ENCODE measurements around the gene ESAM.

Gene ESAM

DNA sequence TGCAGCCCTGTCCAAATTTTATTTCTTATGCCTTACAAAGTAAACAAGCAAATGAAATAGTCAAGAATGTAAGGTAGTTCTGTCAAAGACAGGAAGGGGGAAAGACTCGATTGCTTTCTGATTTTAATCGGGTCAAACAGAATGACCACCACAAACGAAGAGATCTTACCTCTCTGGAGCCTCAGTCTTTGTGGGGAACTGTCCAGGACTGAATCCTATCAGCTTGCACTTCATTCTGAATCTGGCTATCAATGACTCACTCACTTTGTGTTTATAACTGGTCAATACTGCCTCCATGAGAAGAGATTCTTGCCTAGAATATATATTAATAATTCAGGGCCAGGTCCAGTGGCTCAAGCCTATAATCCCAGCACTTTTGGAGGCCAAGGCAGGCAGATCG is 20.9 kb upstream of the ESAM start:
- Histone ChIP-seq H3K4me3 (replicated peaks; ENCODE audit: insufficient read depth, low read length) (no peak overlapping the region), H3K27ac (replicated peaks) (no peak overlapping the region), H3K27me3 (ENCODE audit: insufficient read depth, poor library complexity, severe bottlenecking) (no peaks in the 10 kb centered on the region)
- DNase-seq (ENCODE audit: low read depth in 1 of 2, low spot score in 1 of 2), result no peak
- no peak for TF ChIP-seq POLR2AphosphoS5 (IDR thresholded peaks at IDR 0.05; ENCODE audit: low read depth)
- no peak for TF ChIP-seq SPI1 (IDR thresholded peaks at IDR 0.05; ENCODE audit: borderline replicate concordance, low read depth)
- no peak for TF ChIP-seq REST (IDR thresholded peaks at IDR 0.05; ENCODE audit: insufficient replicate concordance, low read depth)
- TF ChIP-seq GABPA (IDR thresholded peaks at IDR 0.05; ENCODE audit: low read depth), result no peak
- TF ChIP-seq, protein P1, sequence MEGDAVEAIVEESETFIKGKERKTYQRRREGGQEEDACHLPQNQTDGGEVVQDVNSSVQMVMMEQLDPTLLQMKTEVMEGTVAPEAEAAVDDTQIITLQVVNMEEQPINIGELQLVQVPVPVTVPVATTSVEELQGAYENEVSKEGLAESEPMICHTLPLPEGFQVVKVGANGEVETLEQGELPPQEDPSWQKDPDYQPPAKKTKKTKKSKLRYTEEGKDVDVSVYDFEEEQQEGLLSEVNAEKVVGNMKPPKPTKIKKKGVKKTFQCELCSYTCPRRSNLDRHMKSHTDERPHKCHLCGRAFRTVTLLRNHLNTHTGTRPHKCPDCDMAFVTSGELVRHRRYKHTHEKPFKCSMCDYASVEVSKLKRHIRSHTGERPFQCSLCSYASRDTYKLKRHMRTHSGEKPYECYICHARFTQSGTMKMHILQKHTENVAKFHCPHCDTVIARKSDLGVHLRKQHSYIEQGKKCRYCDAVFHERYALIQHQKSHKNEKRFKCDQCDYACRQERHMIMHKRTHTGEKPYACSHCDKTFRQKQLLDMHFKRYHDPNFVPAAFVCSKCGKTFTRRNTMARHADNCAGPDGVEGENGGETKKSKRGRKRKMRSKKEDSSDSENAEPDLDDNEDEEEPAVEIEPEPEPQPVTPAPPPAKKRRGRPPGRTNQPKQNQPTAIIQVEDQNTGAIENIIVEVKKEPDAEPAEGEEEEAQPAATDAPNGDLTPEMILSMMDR (IDR thresholded peaks at IDR 0.05; ENCODE audit: insufficient read depth, low read length), result no peak

GRCh38 chr11:124779568-124779967 is 17.5 kb upstream of the ESAM start:
- Histone ChIP-seq H3K4me3 (replicated peaks; ENCODE audit: insufficient read depth, low read length) (no peak overlapping the region), H3K27ac (replicated peaks) (no peak overlapping the region), H3K27me3 (ENCODE audit: insufficient read depth, poor library complexity, severe bottlenecking) (no peaks in the 10 kb centered on the region)
- TF ChIP-seq POLR2AphosphoS5 (IDR thresholded peaks at IDR 0.05; ENCODE audit: low read depth) (no peak), SPI1 (IDR thresholded peaks at IDR 0.05; ENCODE audit: borderline replicate concordance, low read depth) (no peak), GABPA (IDR thresholded peaks at IDR 0.05; ENCODE audit: low read depth) (no peak)
- TF ChIP-seq, protein P1 (IDR thresholded peaks at IDR 0.05; ENCODE audit: insufficient read depth, low read length), result no peak
- no peak for DNase-seq (ENCODE audit: low read depth in 1 of 2, low spot score in 1 of 2)

DNA sequence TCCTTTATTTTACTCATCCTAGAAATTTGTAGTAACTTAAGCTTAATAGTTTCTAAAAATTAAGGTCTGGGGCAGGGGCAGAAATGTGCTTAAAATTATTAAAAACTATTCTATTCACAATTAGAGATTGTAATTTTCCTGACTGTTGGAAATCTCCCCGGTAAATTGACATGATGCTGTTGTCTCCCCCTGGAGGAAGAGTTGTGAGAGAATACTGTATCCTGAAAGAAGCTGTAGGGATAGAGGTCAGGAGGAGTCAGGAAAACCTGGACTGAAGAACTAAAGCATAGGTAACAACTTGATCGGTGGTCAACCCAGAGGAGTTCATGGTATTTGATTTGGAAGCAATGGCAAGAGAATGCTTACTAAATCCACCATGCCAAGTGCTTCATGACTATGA is 16.2 kb upstream of the ESAM start:
- TF ChIP-seq POLR2AphosphoS5 (IDR thresholded peaks at IDR 0.05; ENCODE audit: low read depth) (no peak), SPI1 (IDR thresholded peaks at IDR 0.05; ENCODE audit: borderline replicate concordance, low read depth) (no peak), REST (IDR thresholded peaks at IDR 0.05; ENCODE audit: insufficient replicate concordance, low read depth) (no peak), GABPA (IDR thresholded peaks at IDR 0.05; ENCODE audit: low read depth) (no peak)
- TF ChIP-seq, protein P1 (IDR thresholded peaks at IDR 0.05; ENCODE audit: insufficient read depth, low read length), result no peak
- no peak overlapping the region for H3K27ac ChIP-seq (replicated peaks)
- DNase-seq (ENCODE audit: low read depth in 1 of 2, low spot score in 1 of 2), result no peak

More for the DNA sequence above, 16.2 kb upstream of the ESAM start:
- no peaks in the 10 kb centered on the region for H3K27me3 ChIP-seq (ENCODE audit: insufficient read depth, poor library complexity, severe bottlenecking)
- no peak overlapping the region for H3K4me3 ChIP-seq (replicated peaks; ENCODE audit: insufficient read depth, low read length)
